ENCODE measurements around the gene STK11. TPM values are rescaled to one million over a fixed set of nuclear protein-coding genes. Genes with fewer than 3 reads are reported as not detected.
"Not testable (repeated sequence)": the region's sequence is repeated elsewhere in the genome, so short reads cannot be mapped to it uniquely, and the experiment has no call there.

STK11 gene
- polyA plus RNA-seq, 1 of the 3 experiments (the other 2 are of a cell fraction), result 55.5 TPM

GRCh38 chr19:1206864-1207450, 1.4 kb downstream of the STK11 start:
- Histone ChIP-seq H3K79me2 (ENCODE audit: insufficient read depth) (peaks cover 58% of the 10 kb centered on the region), H3K9ac (peak overlapping the region; percentile 84), H3K36me3 (replicated peaks in 1 of 2; ENCODE audit: control insufficient read depth in 1 of 2, insufficient read depth in 2 of 2, low read length in 1 of 2) (peaks cover 4 to 11% of the 10 kb centered on the region in 2 experiments), H3K4me3 (ENCODE audit: low read depth in 2 of 2, low read length in 1 of 2) (peak overlapping the region; percentile 65 to 85), H3F3A (replicated peaks; ENCODE audit: insufficient read depth) (peaks cover 27% of the 10 kb centered on the region), H3K4me2 (peak overlapping the region; percentile 93), H3K9me3 (no peaks in the 10 kb centered on the region), H3K27ac (ENCODE audit: low read depth in 2 of 2, low read length in 1 of 2) (peak overlapping the region; percentile 49 to 54), H3K4me1 (ENCODE audit: control insufficient read depth in 1 of 2, insufficient read depth in 2 of 2, low read depth in 1 of 2, low read length in 1 of 2) (peaks cover 8 to 30% of the 10 kb centered on the region in 2 experiments; a peak in 2 of 4 replicates), H4K20me1 (ENCODE audit: insufficient read depth) (peaks cover 27% of the 10 kb centered on the region), H2AFZ (ENCODE audit: low read depth) (no peak overlapping the region), H3K27me3 (ENCODE audit: insufficient read depth) (no peaks in the 10 kb centered on the region), H3K9me2 (no peaks in the 10 kb centered on the region)
- peak; percentile 67 for DNase-seq
- CTCF ChIA-PET, result interaction anchor here (0.6 kb wide), 1 partner anchor 55 kb away, joined by 3 read pairs; no protein-coding TSS in a partner anchor
- WGBS (ENCODE audit: low lambda C conversion rate), result 5% methylated on average over 27 of the region's 38 CpGs
- TF ChIP-seq TCF12 (IDR thresholded peaks at IDR 0.05) (no peak), CTCF (IDR thresholded peaks at IDR 0.05) (no peak), FOSL2 (IDR thresholded peaks at IDR 0.05; ENCODE audit: borderline replicate concordance, low read depth) (no peak), PBX3 (IDR thresholded peaks at IDR 0.05) (no peak), SIN3A (IDR thresholded peaks at IDR 0.05; ENCODE audit: borderline replicate concordance, low read depth, low read length) (no peak), FOXJ3 (CRISPR knock-in tag; IDR thresholded peaks at IDR 0.05) (no peak)
- POLR2A ChIA-PET, result no interaction called here

- H3K9me2 ChIP-seq; H3K27ac ChIP-seq (ENCODE audit: low read depth in 2 of 2, low read length in 1 of 2); H3K9ac ChIP-seq; H3K9me3 ChIP-seq; H2AFZ ChIP-seq (ENCODE audit: low read depth); H3K4me2 ChIP-seq; DNase-seq; H3K27me3 ChIP-seq (ENCODE audit: insufficient read depth); H3K4me3 ChIP-seq (ENCODE audit: low read depth in 2 of 2, low read length in 1 of 2); POLR2A ChIA-PET: not testable (repeated sequence)
- Histone ChIP-seq H3K4me1 (ENCODE audit: control insufficient read depth in 1 of 2, insufficient read depth in 2 of 2, low read depth in 1 of 2, low read length in 1 of 2) (peaks cover 10 to 30% of the 10 kb centered on the region in 2 experiments; a peak in 3 of 4 replicates), H4K20me1 (ENCODE audit: insufficient read depth) (peaks cover 27% of the 10 kb centered on the region), H3F3A (replicated peaks; ENCODE audit: insufficient read depth) (peaks cover 27% of the 10 kb centered on the region), H3K79me2 (ENCODE audit: insufficient read depth) (peaks cover 76% of the 10 kb centered on the region), H3K36me3 (replicated peaks in 1 of 2; ENCODE audit: control insufficient read depth in 1 of 2, insufficient read depth in 2 of 2, low read length in 1 of 2) (peaks cover 4 to 11% of the 10 kb centered on the region in 2 experiments)
- 78% methylated on average over 9 of the region's 10 CpGs for WGBS (ENCODE audit: low lambda C conversion rate)
- CTCF ChIA-PET, result interaction anchor here (0.7 to 3.8 kb wide), 3 partner anchors 13 to 49 kb away, joined by 3 to 32 read pairs (median 4); no protein-coding TSS in a partner anchor
These were observed 3.3 kb downstream of the STK11 start for GRCh38 chr19:1208830-1209229.

- no peaks in the 10 kb centered on the region for H3K27me3 ChIP-seq (ENCODE audit: insufficient read depth)
- peaks cover 27% of the 10 kb centered on the region for H4K20me1 ChIP-seq (ENCODE audit: insufficient read depth)
- no peaks in the 10 kb centered on the region for H3K9me2 ChIP-seq
- H3F3A ChIP-seq (replicated peaks; ENCODE audit: insufficient read depth), result peaks cover 32% of the 10 kb centered on the region
- H3K4me1 ChIP-seq (ENCODE audit: control insufficient read depth in 1 of 2, insufficient read depth in 2 of 2, low read depth in 1 of 2, low read length in 1 of 2), result peaks cover 21 to 40% of the 10 kb centered on the region in 2 experiments; a peak in 3 of 4 replicates
- peaks cover 90% of the 10 kb centered on the region for H3K79me2 ChIP-seq (ENCODE audit: insufficient read depth)
- peaks cover 4 to 11% of the 10 kb centered on the region in 2 experiments for H3K36me3 ChIP-seq (replicated peaks in 1 of 2; ENCODE audit: control insufficient read depth in 1 of 2, insufficient read depth in 2 of 2, low read length in 1 of 2)
- peak overlapping the region; percentile 7 to 26; a peak in 2 of 4 replicates for H3K27ac ChIP-seq (ENCODE audit: low read depth in 2 of 2, low read length in 1 of 2)
- DNase-seq, result no peak
- CTCF ChIA-PET, result interaction anchor here (1.2 to 3.8 kb wide), 3 partner anchors 12 to 213 kb away, joined by 3 to 32 read pairs (median 5); no protein-coding TSS in a partner anchor
- POLR2A ChIA-PET, result no interaction called here
- WGBS (ENCODE audit: low lambda C conversion rate), result 100% methylated on average over 8 of the region's 13 CpGs
- H3K4me2 ChIP-seq, result 0 out of 2 replicates have a peak overlapping the region, but pooled peaks have one; percentile 37
- H3K9me3 ChIP-seq, result no peaks in the 10 kb centered on the region
- no peak overlapping the region for H2AFZ ChIP-seq (ENCODE audit: low read depth)
- no peak for TF ChIP-seq IRF3 (IDR thresholded peaks at IDR 0.05; ENCODE audit: low read depth, low read length)
- no peak overlapping the region for H3K4me3 ChIP-seq (ENCODE audit: low read depth in 2 of 2, low read length in 1 of 2)
- no peak overlapping the region for H3K9ac ChIP-seq
These were observed 4.6 kb downstream of the STK11 start for GRCh38 chr19:1210227-1210538.

All from SK-N-SH (cell line).